DOHH2 (cell line): Measurements from ENCODE around the gene RHBG.

Experiments used
- H3F3A ChIP-seq: fragments of 200-600 bp; sonication (generic), shearing (Covaris generic); 2 replicates; pipeline ENCODE4 v1.6.0; 2016; ENCODE audit warnings: antibody characterized with exemption, mild to moderate bottlenecking; ENCODE audit not compliant: control insufficient read depth, insufficient read depth
- H3K27ac ChIP-seq: fragments of 200-600 bp; sonication (generic); 2 replicates; pipeline ENCODE4 v1.5.1; 2014; ENCODE audit warnings: low read depth, mild to moderate bottlenecking, low read length, moderate library complexity
- H3K27me3 ChIP-seq: fragments of 200-600 bp; sonication (generic); 2 replicates; pipeline ENCODE4 v1.6.1; 2014; ENCODE audit warnings: mild to moderate bottlenecking, low read length, mixed read lengths; ENCODE audit not compliant: control insufficient read depth
- H3K36me3 ChIP-seq: fragments of 200-600 bp; sonication (generic); 2 replicates; pipeline ENCODE4 v1.6.1; 2014; ENCODE audit warnings: mild to moderate bottlenecking, low read length, moderate library complexity, mixed read lengths; ENCODE audit not compliant: control insufficient read depth
- H3K4me1 ChIP-seq: fragments of 200-600 bp; sonication (generic); 2 replicates; pipeline ENCODE4 v1.6.1; 2014; ENCODE audit warnings: mild to moderate bottlenecking, low read length, mixed read lengths; ENCODE audit not compliant: control insufficient read depth
- H3K4me2 ChIP-seq: fragments of 200-600 bp; sonication (generic); 2 replicates; pipeline ENCODE4 v1.6.0; 2014; ENCODE audit warnings: mild to moderate bottlenecking, low read length, moderate library complexity
- H3K4me3 ChIP-seq: fragments of 200-600 bp; sonication (generic); 2 replicates; pipeline ENCODE4 v1.5.1; 2014; ENCODE audit warnings: mild to moderate bottlenecking, low read length, mixed read lengths
- H3K79me2 ChIP-seq: fragments of 200-600 bp; sonication (generic); 2 replicates; pipeline ENCODE4 v1.6.1; 2014; ENCODE audit warnings: mild to moderate bottlenecking, low read length, mixed read lengths; ENCODE audit not compliant: control insufficient read depth
- H3K9me2 ChIP-seq: fragments of 200-600 bp; sonication (generic); replicated peaks from 2 replicates; pipeline ENCODE4 v1.6.1; 2014; ENCODE audit warnings: mild to moderate bottlenecking, low read length, mixed read lengths; ENCODE audit not compliant: control insufficient read depth
- H3K9me3 ChIP-seq: fragments of 200-600 bp; sonication (generic); 2 replicates; pipeline ENCODE4 v1.6.1; 2014; ENCODE audit warnings: antibody characterized with exemption, low read length, mixed read lengths; ENCODE audit not compliant: control insufficient read depth, insufficient read depth
- H4K20me1 ChIP-seq: fragments of 200-600 bp; sonication (generic); 2 replicates; pipeline ENCODE4 v1.6.0; 2014; ENCODE audit warnings: low read depth, mild to moderate bottlenecking, antibody characterized with exemption, low read length, moderate library complexity; ENCODE audit not compliant: control insufficient read depth, insufficient read depth
- CTCF ChIP-seq: fragments of 200-600 bp; sonication (generic); IDR thresholded peaks from one replicate; pipeline ENCODE4 v1.5.1; 2014; ENCODE audit warnings: antibody characterized with exemption, mild to moderate bottlenecking, low read depth, low read length; ENCODE audit not compliant: poor library complexity, severe bottlenecking
- EZH2phosphoT487 ChIP-seq: fragments of 200-600 bp; sonication (generic); IDR thresholded peaks from 2 replicates; pipeline ENCODE4 v1.6.1; 2017; ENCODE audit warnings: borderline replicate concordance, mild to moderate bottlenecking, antibody characterized with exemption, low read length, moderate library complexity, mixed read lengths

Gene RHBG

GRCh38 chr1:156386134-156386901 lies 17.3 kb downstream of the RHBG start:
- Histone ChIP-seq H3F3A (no peaks in the 10 kb centered on the region), H3K4me3 (no peak overlapping the region), H3K79me2 (no peaks in the 10 kb centered on the region), H3K4me2 (no peak overlapping the region), H4K20me1 (no peaks in the 10 kb centered on the region), H3K36me3 (no peaks in the 10 kb centered on the region), H3K27me3 (peaks cover 47% of the 10 kb centered on the region), H3K9me2 (no peaks in the 10 kb centered on the region), H3K4me1 (peaks cover 6% of the 10 kb centered on the region), H3K27ac (no peak overlapping the region), H3K9me3 (no peaks in the 10 kb centered on the region)
- TF ChIP-seq CTCF: no peak
- TF ChIP-seq EZH2phosphoT487: no peak

GRCh38 chr1:156386949-156387869 lies 18.2 kb downstream of the RHBG start:
- Histone ChIP-seq H4K20me1 (no peaks in the 10 kb centered on the region), H3K4me3 (no peak overlapping the region), H3K27ac (no peak overlapping the region), H3K27me3 (peaks cover 46% of the 10 kb centered on the region), H3K36me3 (no peaks in the 10 kb centered on the region), H3F3A (no peaks in the 10 kb centered on the region), H3K9me2 (no peaks in the 10 kb centered on the region), H3K4me2 (no peak overlapping the region), H3K79me2 (no peaks in the 10 kb centered on the region), H3K9me3 (no peaks in the 10 kb centered on the region), H3K4me1 (peaks cover 6% of the 10 kb centered on the region)
- TF ChIP-seq EZH2phosphoT487: no peak
- TF ChIP-seq CTCF: no peak

GRCh38 chr1:156387870-156388173 lies 18.8 kb downstream of the RHBG start:
- no peak for TF ChIP-seq EZH2phosphoT487
- no peak for TF ChIP-seq CTCF
- Histone ChIP-seq H3K4me1 (peaks cover 6% of the 10 kb centered on the region), H3K27ac (no peak overlapping the region), H3K4me3 (no peak overlapping the region), H3K9me3 (no peaks in the 10 kb centered on the region), H4K20me1 (no peaks in the 10 kb centered on the region), H3F3A (no peaks in the 10 kb centered on the region), H3K9me2 (no peaks in the 10 kb centered on the region), H3K79me2 (no peaks in the 10 kb centered on the region), H3K27me3 (peaks cover 41% of the 10 kb centered on the region), H3K36me3 (no peaks in the 10 kb centered on the region), H3K4me2 (no peak overlapping the region)
